A172 (cell line): ENCODE data around the gene FSD1. TPM values are rescaled to one million over a fixed set of nuclear protein-coding genes. Genes with fewer than 3 reads are reported as not detected.
"Not testable (repeated sequence)": the region's sequence is repeated elsewhere in the genome, so short reads cannot be mapped to it uniquely, and the experiment has no call there.

ENCODE experiments used
- DNase-seq: peaks from one replicate; pipeline ENCODE4 v3.0.0-alpha.2; 2015; ENCODE audit warnings: low spot score
- total RNA-seq: library from RNA; depleted of rRNA; stranded (reverse); fragments of >200 nt; shearing (Covaris generic); gene quantifications from 2 replicates; pipeline ENCODE4 v1.2.3, GENCODE V29; 2014

The FSD1 gene
- total RNA-seq, 1 experiment from 2014 or later, result 43.2 TPM

DNA sequence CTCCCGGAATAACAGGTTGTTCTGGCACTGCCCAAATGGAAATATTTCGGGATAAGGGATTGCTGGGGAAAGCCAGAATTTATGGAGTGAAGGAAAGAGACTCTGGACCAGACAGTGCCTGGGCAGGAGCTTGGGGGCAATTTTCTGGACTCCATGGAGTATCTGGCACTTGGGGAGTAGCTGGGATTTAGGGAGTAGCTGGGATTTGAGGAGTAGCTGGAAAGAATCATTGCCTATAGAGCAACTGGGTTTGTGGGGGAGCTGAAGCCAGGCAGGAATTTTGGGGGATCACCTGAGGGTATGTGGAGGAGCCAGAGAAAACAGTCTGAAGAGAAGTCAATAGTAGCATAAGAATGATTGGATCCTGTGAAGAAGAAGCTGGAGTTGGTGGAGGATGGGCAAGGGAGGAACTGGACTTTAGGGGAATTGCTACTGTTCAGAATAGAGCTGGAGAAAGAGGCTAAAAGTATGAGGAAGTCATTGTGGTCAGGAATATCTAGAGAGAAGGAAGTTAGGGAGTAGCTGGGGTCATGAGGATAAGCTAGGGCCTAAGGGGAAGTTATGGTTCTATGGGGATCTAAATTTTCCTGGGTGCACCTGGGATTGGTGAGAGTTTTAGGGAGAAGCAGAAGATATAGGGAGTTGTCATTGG, 14.8 kb downstream of the FSD1 start:
- no peak for DNase-seq

DNA sequence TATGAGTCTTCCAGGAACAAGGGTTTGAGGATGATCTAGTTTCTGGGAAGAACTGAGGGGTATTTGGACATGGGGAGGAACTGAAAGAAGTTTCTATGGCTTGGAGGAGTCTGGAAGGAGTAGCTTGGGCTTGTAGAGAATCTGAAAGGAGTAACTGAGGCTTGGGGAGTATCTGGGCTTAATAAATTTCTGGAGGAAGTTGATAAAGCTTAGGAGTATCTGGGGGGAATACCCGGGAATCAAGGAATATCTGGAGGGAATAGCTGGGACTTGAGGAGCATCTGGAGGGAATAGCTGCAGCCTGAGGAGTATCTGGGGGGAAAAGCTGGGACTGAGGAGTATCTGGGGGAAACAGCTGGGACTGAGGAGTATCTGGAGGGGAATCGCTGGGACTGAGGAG, 16.0 kb downstream of the FSD1 start:
- DNase-seq, result no peak

DNA sequence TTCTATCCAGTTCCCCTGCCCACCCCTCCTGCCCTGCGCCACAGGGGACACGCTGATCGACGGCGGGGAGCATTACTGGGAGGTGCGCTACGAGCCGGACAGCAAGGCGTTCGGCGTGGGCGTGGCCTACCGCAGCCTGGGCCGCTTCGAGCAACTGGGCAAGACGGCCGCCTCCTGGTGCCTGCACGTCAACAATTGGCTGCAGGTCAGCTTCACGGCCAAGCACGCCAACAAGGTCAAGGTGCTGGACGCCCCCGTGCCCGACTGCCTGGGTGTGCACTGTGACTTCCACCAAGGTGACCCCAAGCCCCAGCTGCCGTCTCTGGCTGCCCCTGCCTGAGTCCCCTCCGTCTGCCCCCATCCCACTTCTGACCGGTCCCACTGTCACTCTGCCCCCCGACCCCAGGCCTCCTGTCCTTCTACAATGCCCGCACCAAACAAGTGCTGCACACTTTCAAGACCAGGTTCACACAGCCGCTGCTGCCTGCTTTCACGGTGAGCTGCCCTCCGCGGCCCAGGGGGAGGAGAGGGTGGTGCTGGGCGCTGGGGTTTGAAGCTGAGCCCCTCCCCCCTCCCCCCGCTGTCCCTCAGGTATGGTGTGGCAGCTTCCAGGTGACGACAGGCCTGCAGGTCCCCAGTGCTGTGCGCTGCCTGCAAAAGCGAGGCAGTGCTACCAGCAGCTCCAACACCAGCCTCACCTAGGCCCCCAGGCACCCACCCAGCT, 18.7 kb downstream of the FSD1 start:
- DNase-seq, result no peak

- DNase-seq, result no peak
These were observed 19.3 kb downstream of the FSD1 start for GRCh38 chr19:4323692-4324091.

GRCh38 chr19:4324228-4324627, 19.8 kb downstream of the FSD1 start:
- no peak for DNase-seq

DNA sequence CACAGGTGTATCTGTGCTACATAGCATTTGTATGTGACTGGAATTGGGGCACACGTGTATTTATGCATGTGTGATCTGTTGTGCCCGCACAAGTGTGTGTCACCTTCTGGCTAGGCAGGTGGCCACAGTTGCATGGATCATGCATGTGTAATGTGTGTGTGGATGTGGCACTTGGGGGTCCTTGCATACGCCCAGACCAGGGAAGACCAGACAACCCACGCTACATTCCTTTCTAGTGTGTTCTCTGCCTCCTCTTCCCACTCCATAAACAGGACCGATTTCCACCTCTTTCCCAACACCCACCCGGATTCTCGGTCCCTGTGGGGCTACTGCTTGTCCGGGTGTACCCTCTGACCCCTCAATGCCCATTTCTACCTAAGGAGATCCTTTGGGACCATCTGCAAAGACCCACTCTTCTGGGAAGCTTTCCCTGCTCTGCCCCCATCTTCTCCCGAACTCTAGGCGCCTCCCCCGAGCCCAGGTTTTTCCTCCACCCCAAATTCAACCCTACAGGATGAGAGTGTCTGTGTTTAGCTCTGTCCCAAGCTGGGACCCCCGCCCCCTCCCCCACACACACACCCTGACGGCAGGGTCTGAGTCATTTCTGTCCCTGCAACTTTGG, 21.9 kb downstream of the FSD1 start:
- no peak for DNase-seq

DNA sequence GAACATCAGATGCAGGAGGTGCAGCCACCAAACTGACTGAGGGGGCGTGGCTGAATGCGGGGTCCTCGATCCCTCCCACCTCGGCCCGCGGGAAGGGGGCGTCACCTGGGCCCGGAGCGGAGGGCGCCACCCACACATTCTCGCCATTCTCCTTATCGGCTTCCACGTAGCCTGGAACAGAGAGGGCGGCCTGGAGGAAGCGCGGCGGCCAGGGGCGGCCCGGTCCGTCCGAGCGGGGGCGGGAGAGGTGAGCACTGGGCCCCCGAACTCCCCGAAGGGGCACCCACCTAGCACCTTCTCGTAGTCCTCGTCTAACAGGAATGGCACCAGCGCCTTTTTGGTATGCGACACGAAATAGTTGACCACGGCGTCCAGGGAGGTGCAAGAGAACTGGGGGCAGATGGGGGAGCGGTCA, 22.4 kb downstream of the FSD1 start:
- DNase-seq, result no peak

DNA sequence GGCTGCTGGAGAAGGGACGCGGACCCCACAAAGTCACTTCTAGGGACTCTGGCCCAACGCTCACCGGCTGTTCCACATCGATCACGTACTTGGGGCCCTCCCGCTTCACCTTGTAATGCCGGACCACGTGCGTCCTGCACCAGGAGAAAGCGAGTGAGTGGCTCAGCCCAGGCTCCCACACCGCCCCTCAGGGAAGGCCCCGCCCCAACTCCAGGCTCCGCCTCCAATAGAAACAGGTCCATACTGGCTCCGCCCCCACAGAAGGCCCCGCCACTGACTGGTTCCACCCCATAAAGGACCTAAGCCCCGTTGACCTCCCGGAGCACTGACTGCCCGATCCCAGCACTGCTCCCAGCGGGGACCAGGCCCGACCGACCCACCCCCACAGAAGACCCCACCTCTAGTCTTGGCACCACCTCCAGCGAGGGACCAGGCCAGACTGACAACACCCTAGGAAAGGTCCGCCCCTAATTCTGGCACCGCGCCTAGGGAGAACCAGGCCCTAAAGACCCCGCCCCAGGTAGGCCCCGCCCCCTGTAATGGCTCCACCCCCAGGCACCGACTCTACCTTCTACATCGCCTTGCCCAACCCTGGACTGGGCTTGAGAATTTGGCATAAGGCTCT, 23.0 kb downstream of the FSD1 start:
- DNase-seq, result peak; percentile 25

GRCh38 chr19:4327877-4328242, 23.5 kb downstream of the FSD1 start:
- no peak for DNase-seq

GRCh38 chr19:4328243-4328990, 24.0 kb downstream of the FSD1 start:
- peak; percentile 19 for DNase-seq

- not testable (repeated sequence) for DNase-seq
These were observed 24.7 kb downstream of the FSD1 start for GRCh38 chr19:4328991-4329681.

- no peak for DNase-seq
These were observed 25.5 kb downstream of the FSD1 start for GRCh38 chr19:4329858-4330257.

GRCh38 chr19:4334929-4335570, 30.7 kb downstream of the FSD1 start:
- no peak for DNase-seq

GRCh38 chr19:4337906-4338440, 33.6 kb downstream of the FSD1 start:
- DNase-seq, result peak; percentile 29

DNA sequence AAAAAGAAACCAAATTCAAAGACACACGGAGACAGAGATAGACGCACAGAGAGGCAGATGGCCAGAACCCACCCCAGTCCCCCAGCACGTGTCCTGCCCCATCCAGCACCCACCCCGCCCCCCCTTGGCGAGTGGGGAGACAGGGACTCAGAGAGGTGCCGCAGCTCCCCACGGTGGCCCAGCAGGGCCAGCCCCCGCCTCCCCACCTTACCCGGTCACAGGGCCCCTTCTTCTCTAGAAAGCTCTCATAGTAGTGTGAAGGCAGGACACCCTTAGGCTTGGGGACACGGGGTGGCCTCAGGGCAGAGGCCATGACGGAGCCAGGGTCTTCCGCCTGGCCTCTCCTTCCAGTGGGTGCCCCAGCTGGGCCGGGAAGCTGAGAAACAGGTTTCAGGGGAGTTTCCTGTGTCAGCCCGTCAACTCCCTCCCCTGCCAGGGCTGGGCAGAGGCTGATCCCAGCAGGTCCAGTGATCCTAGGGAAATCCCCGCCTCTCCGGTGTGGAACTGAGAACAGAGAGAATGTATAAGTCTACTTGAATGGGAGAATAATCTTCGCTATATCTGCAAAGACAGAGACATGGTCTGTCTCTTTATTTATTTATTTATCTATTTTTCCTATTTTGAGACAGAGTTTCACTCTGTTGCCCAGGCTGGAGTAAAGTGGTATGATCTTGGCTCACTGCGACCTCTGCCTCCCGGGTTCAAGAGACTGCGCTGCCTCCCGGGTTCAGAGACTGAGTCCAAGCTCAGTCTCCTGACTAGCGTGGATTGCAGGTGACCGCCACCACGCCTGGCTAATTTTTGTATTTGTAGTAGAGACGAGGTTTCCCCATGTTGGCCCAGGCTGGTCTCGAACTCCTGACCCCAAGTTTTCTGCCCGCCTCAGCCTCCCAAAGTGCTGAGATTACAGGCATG, 34.3 kb downstream of the FSD1 start, which contains the start of gene STAP2:
TSS of gene STAP2 (minus strand) at position 387 of the 915 bp plus-strand sequence. CDS start at position 313, 74 bp downstream.
- peak; percentile 59 for DNase-seq

DNA sequence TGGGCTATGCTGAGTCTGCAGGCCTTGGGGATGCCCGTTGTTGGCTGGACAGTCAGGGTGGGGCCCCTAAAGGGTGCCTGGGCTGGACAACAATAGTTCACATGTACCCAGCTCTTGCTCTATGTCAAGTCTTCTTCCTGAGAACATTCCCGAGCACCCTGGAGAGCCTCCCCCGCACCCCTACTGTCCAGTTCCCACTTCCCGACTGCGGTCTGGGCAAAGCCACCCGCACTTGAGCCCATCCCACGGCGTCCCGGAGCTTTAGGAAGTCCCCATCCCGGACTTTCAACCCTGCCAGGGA, 37.9 kb downstream of the FSD1 start:
- no peak for DNase-seq

DNA sequence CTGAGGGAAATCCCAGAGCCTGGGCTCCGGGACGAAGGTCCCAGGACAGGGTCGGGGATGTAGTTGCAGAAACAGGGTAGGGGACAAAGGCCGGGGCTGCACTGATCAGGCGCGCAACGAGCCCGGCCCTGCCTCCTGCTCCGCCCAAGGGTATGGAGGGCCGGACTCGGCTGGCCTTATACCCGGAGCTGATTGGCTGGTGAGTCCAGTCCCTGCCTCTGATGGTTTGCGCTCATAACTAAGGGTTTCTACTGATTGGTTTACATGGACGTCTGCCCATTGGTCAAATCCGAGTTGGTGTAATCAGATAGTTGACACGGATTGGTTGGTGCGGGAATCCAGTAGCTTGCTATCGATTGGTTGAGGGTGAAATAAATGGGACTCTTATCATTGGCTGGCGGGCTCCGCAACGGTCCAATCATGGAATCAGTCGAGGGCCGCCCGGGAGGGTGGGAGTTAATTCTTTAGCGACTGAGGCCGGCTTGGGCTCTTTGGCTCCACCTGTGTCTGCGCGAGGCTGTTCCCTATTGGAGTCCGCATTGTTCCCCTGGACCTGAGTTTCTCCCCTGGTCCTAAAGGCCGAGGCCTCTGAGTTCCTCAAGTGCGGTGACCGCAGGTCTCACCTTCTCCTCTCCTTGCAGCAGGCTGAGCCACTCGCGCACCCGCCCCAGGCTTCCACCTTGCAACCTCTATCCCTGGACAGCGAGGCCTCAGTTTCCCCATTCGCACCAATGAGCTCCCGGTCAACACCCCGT, 38.4 kb downstream of the FSD1 start:
- DNase-seq, result peak; percentile 100

DNA sequence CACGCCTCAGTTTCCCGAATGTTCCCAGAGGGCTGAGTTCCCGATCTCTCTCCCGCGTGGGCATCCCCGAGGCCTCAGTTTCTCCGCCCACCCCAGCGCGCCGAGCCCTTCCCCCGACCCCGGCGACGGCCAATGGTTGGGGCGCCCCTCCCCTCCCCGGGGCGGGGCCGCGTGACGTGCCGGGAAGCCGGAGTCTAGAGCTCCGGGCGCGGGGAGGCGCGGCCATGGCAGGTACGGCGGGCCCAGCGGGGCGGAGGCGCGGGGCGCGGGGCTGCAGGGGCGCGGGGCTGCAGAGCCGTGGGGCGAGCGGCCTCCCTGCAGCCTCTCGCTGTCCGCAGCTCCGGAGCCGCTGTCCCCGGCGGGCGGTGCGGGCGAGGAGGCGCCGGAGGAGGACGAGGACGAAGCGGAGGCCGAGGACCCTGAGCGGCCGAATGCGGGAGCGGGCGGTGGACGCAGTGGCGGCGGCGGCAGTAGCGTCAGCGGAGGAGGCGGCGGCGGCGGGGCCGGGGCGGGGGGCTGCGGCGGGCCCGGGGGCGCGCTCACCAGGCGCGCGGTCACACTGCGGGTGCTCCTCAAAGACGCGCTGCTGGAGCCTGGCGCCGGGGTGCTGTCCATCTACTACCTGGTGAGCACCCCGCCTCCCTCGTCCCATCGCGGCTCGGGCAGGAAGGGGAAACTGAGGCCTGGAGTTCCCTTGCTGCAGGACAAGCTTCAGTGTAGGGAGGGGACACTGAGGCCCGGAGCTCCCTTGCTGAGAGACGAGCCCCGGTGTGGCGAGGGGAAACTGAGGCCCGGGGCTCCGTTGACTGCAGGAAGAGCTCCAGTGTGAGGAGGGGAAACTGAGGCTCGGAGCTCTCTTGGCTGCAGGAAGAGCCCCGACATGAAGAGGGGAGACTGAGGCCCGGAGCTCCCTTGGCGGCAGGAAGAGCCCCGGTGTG, 39.2 kb downstream of the FSD1 start, which contains the start of gene MPND:
TSS of gene MPND (plus strand) at position 193 of the 938 bp plus-strand sequence. CDS start at position 225, 32 bp downstream.
- no peak for DNase-seq
